Tibial nerve (tissue), 4 donors: ENCODE measurements around the gene SH3RF3. TPM values are rescaled to one million over a fixed set of nuclear protein-coding genes. Genes with fewer than 3 reads are reported as not detected.
A peak's percentile ranks its signal among the peaks of the same experiment; 100 is the strongest.

Experiments used
- DNase-seq, 2 donors: peaks; one replicate each; pipeline ENCODE4 v3.0.0-alpha.2; 2019; ENCODE audit warnings: low spot score in 2 of 2
- H3K27ac ChIP-seq, 4 donors: fragments of 200-600 bp; sonication (generic) in 3 of 4; one replicate each; pipeline ENCODE4 v1.5.1; 2017 to 2019; ENCODE audit warnings: mild to moderate bottlenecking in 1 of 4
- H3K27me3 ChIP-seq, 2 donors: fragments of 200-600 bp; sonication (generic) in 1 of 2; one replicate each; pipeline versions ENCODE4 v1.5.1 to v1.6.0; 2017 to 2019
- H3K36me3 ChIP-seq, 3 donors: fragments of 200-600 bp; sonication (generic); one replicate each; pipeline ENCODE4 v1.5.1; 2018 to 2019
- H3K4me1 ChIP-seq, 4 donors: fragments of 200-600 bp; sonication (generic) in 3 of 4; one replicate each; pipeline ENCODE4 v1.5.1; 2017 to 2019
- H3K4me3 ChIP-seq, 4 donors: fragments of 200-600 bp; sonication (generic) in 3 of 4; one replicate each; pipeline ENCODE4 v1.5.1; 2017 to 2019; ENCODE audit warnings: mild to moderate bottlenecking in 1 of 4, moderate library complexity in 1 of 4
- H3K9me3 ChIP-seq, 4 donors: fragments of 200-600 bp; sonication (generic) in 3 of 4; one replicate each; pipeline ENCODE4 v1.5.1; 2017 to 2019
- CTCF ChIP-seq, 5 experiments: fragments of 200-600 bp in 3 of 5; fragments of 450-650 bp in 2 of 5; sonication (generic) in 3 of 5; IDR thresholded peaks; one replicate each; pipeline ENCODE4 v1.5.1; 2016 to 2019; ENCODE audit warnings: antibody characterized with exemption in 5 of 5, mild to moderate bottlenecking in 3 of 5, moderate library complexity in 2 of 5
- EP300 ChIP-seq, 2 donors: sonication (generic); formaldehyde crosslinking; IDR thresholded peaks; one replicate each; pipeline ENCODE4 v1.6.1; 2017; ENCODE audit warnings: antibody characterized with exemption in 2 of 2, mild to moderate bottlenecking in 1 of 2
- POLR2A ChIP-seq, 2 donors: fragments of 450-650 bp; IDR thresholded peaks; one replicate each; pipeline ENCODE4 v1.6.1; 2017; ENCODE audit warnings: antibody characterized with exemption in 2 of 2, mild to moderate bottlenecking in 2 of 2, moderate library complexity in 2 of 2
- whole genome bisulfite sequencing, 2 donors: methylation state at CpG; one replicate each; pipeline ENCODE4 v1.1.5; 2018; 5-methylcytosine and 5-hydroxymethylcytosine counted together
- total RNA-seq, 4 donors: library from RNA; depleted of rRNA; stranded (reverse); fragments of >200 nt; gene quantifications; one replicate each; pipeline ENCODE4 v1.1.0, GENCODE V29; 2016

The SH3RF3 gene
- total RNA-seq, 4 donors from 2014 or later: 6.9 to 18.0 (median 11.4) TPM

DNA sequence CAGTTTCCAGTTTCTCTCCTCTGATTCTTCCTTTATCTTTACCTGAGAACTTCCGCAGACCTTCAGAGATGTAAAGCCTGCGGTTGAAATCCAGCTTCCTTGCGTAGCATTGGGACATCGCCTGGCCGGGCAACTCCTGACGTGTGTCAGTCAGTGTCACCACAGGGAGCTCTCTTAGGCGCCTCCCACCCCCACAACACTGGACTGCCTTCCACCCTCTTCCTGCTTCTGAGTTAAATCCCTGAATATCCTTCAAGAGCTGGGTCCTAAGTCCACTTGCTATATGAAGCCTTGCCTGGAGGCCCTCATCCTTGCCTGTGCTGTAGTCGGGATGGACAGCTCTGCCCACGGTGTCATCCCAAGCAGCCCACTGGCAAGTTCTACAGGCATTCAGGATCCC, 305.3 kb downstream of the SH3RF3 start:
- Histone ChIP-seq H3K4me1 (peaks cover 0 to 19% (median 4%) of the 10 kb centered on the region in 4 donors), H3K27me3 (no peaks in the 10 kb centered on the region), H3K27ac (no peak overlapping the region), H3K36me3 (peaks cover 0 to 6% (median 0%) of the 10 kb centered on the region in 3 donors), H3K4me3 (no peak overlapping the region), H3K9me3 (no peaks in the 10 kb centered on the region)
- 91 to 92% methylated on average over 9 of the region's 9 CpGs for WGBS, 2 donors
- no peak for TF ChIP-seq POLR2A (IDR thresholded peaks at IDR 0.05)
- TF ChIP-seq CTCF (IDR thresholded peaks at IDR 0.05): no peak
- TF ChIP-seq EP300 (IDR thresholded peaks at IDR 0.05): no peak
- no peak for DNase-seq

- WGBS, 2 donors: 90 to 92% methylated on average over 11 of the region's 11 CpGs
- Histone ChIP-seq H3K4me3 (no peak overlapping the region), H3K36me3 (peaks cover 0 to 6% (median 0%) of the 10 kb centered on the region in 3 donors), H3K4me1 (peaks cover 0 to 19% (median 4%) of the 10 kb centered on the region in 4 donors), H3K27ac (peak overlapping the region in 2 of 4 donors; percentile 42 to 68), H3K9me3 (no peaks in the 10 kb centered on the region), H3K27me3 (no peaks in the 10 kb centered on the region)
- TF ChIP-seq CTCF (IDR thresholded peaks at IDR 0.05) (no peak), POLR2A (IDR thresholded peaks at IDR 0.05) (no peak), EP300 (IDR thresholded peaks at IDR 0.05) (no peak)
- no peak for DNase-seq
Measured at GRCh38 chr2:109435066-109435690, 306.2 kb downstream of the SH3RF3 start.

GRCh38 chr2:109435901-109436598, 307.0 kb downstream of the SH3RF3 start:
- peak overlapping the region in 2 of 4 donors; percentile 68 to 73 for H3K27ac ChIP-seq
- peaks cover 0 to 19% (median 4%) of the 10 kb centered on the region in 4 donors for H3K4me1 ChIP-seq
- H3K36me3 ChIP-seq: peaks cover 0 to 10% (median 0%) of the 10 kb centered on the region in 3 donors
- WGBS, 2 donors: 44 to 57% methylated on average over 13 of the region's 13 CpGs
- H3K9me3 ChIP-seq: peaks cover 0 to 6% (median 0%) of the 10 kb centered on the region in 4 donors
- peak in 1 of 2 donors; percentile 42 for DNase-seq
- no peak overlapping the region for H3K4me3 ChIP-seq
- H3K27me3 ChIP-seq: no peaks in the 10 kb centered on the region
- no peak for TF ChIP-seq POLR2A (IDR thresholded peaks at IDR 0.05)
- peak in 1 of 2 donors; percentile 75 for TF ChIP-seq EP300 (IDR thresholded peaks at IDR 0.05)

GRCh38 chr2:109436610-109437225, 307.7 kb downstream of the SH3RF3 start:
- H3K9me3 ChIP-seq: peaks cover 0 to 13% (median 3%) of the 10 kb centered on the region in 4 donors
- peak overlapping the region in 2 of 4 donors; percentile 68 to 73 for H3K27ac ChIP-seq
- H3K27me3 ChIP-seq: no peaks in the 10 kb centered on the region
- DNase-seq: no peak
- no peak for TF ChIP-seq EP300 (IDR thresholded peaks at IDR 0.05)
- TF ChIP-seq CTCF (IDR thresholded peaks at IDR 0.05): no peak
- TF ChIP-seq POLR2A (IDR thresholded peaks at IDR 0.05): no peak
- peaks cover 0 to 19% (median 4%) of the 10 kb centered on the region in 4 donors for H3K4me1 ChIP-seq
- no peak overlapping the region for H3K4me3 ChIP-seq
- peaks cover 0 to 10% (median 0%) of the 10 kb centered on the region in 3 donors for H3K36me3 ChIP-seq
- 62 to 78% methylated on average over 14 to 15 of the region's 15 CpGs for WGBS, 2 donors

- peak overlapping the region in 2 of 4 donors; percentile 68 to 73 for H3K27ac ChIP-seq
- peaks cover 0 to 21% (median 3%) of the 10 kb centered on the region in 4 donors for H3K9me3 ChIP-seq
- no peak for DNase-seq
- H3K27me3 ChIP-seq: no peaks in the 10 kb centered on the region
- H3K36me3 ChIP-seq: peaks cover 0 to 10% (median 0%) of the 10 kb centered on the region in 3 donors
- no peak overlapping the region for H3K4me3 ChIP-seq
- H3K4me1 ChIP-seq: peaks cover 0 to 19% (median 4%) of the 10 kb centered on the region in 4 donors
- TF ChIP-seq EP300 (IDR thresholded peaks at IDR 0.05) (no peak), CTCF (IDR thresholded peaks at IDR 0.05) (no peak), POLR2A (IDR thresholded peaks at IDR 0.05) (no peak)
- 92 to 95% methylated on average over 15 of the region's 15 CpGs for WGBS, 2 donors
Measured at GRCh38 chr2:109437325-109438090, 308.5 kb downstream of the SH3RF3 start.
